Measurements from ENCODE around the gene SH3BGRL2.

The SH3BGRL2 gene

GRCh38 chr6:79589701-79590100, 41.4 kb upstream of the SH3BGRL2 start:
- CTCF ChIA-PET: interaction anchor here (0.6 kb wide), 1 partner anchor 107 kb away, joined by 4 read pairs; no protein-coding TSS in a partner anchor
- Histone ChIP-seq H3K27ac (ENCODE audit: extremely low read depth, low read depth, low read length) (no peak overlapping the region), H3K4me3 (ENCODE audit: low read depth, low read length) (no peak overlapping the region), H3K9me3 (ENCODE audit: control insufficient read depth, insufficient read depth, low read depth, low read length) (no peaks in the 10 kb centered on the region), H3K36me3 (ENCODE audit: control insufficient read depth in 2 of 2, insufficient read depth in 1 of 2, low read length in 2 of 2) (no peaks in the 10 kb centered on the region), H3K4me1 (ENCODE audit: control insufficient read depth, insufficient read depth, low read length) (no peaks in the 10 kb centered on the region)
- TF ChIP-seq ZNF324 (tag by site-specific recombination; IDR thresholded peaks at IDR 0.05) (no peak), SP7 (tag by site-specific recombination; IDR thresholded peaks at IDR 0.05) (no peak), ZNF548 (tag by site-specific recombination; IDR thresholded peaks at IDR 0.05) (no peak), ZNF501 (tag by site-specific recombination; IDR thresholded peaks at IDR 0.05) (no peak), ZNF626 (tag by site-specific recombination; IDR thresholded peaks at IDR 0.05) (no peak), ZNF660 (tag by site-specific recombination; IDR thresholded peaks at IDR 0.05) (no peak), AEBP2 (tag by site-specific recombination; IDR thresholded peaks at IDR 0.05; ENCODE audit: borderline replicate concordance) (no peak), ZXDB (tag by site-specific recombination; IDR thresholded peaks at IDR 0.05) (no peak), GLIS2 (tag by site-specific recombination; IDR thresholded peaks at IDR 0.05) (no peak), ZNF223 (tag by site-specific recombination; IDR thresholded peaks at IDR 0.05) (no peak), ZNF747 (tag by site-specific recombination; IDR thresholded peaks at IDR 0.05) (no peak), ZBTB48 (tag by site-specific recombination; IDR thresholded peaks at IDR 0.05) (no peak)
- TF ChIP-seq, protein P1, sequence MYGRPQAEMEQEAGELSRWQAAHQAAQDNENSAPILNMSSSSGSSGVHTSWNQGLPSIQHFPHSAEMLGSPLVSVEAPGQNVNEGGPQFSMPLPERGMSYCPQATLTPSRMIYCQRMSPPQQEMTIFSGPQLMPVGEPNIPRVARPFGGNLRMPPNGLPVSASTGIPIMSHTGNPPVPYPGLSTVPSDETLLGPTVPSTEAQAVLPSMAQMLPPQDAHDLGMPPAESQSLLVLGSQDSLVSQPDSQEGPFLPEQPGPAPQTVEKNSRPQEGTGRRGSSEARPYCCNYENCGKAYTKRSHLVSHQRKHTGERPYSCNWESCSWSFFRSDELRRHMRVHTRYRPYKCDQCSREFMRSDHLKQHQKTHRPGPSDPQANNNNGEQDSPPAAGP (tag by site-specific recombination; IDR thresholded peaks at IDR 0.05): no peak
- POLR2A ChIA-PET: no interaction called here

DNA sequence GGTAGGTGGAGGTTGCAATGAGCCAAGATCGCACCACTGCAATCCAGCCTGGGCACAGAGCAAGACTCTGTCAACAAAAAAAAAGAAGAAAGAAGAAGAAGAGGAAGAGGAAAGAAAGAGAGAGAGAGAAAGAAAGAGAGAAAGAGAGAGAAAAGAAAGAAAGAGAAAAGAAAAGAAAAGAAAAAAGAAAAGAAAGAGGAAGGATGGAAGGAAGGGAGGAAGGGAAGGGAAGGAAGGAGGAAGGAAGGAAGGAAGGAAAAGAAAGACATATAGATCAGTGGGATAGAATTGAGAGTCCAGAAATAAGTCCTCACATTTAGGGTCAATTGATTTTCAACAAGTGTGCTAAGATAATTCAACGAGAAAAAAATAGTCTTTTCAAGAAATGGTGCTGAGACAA, 34.0 kb upstream of the SH3BGRL2 start:
- Histone ChIP-seq H3K9me3 (ENCODE audit: control insufficient read depth, insufficient read depth, low read depth, low read length) (no peaks in the 10 kb centered on the region), H3K4me1 (ENCODE audit: control insufficient read depth, insufficient read depth, low read length) (peaks cover 14% of the 10 kb centered on the region), H3K36me3 (ENCODE audit: control insufficient read depth in 2 of 2, insufficient read depth in 1 of 2, low read length in 2 of 2) (no peaks in the 10 kb centered on the region), H3K4me3 (ENCODE audit: low read depth, low read length) (no peak overlapping the region), H3K27ac (ENCODE audit: extremely low read depth, low read depth, low read length) (no peak overlapping the region)
- ChIA-PET CTCF (no interaction called here), POLR2A (no interaction called here)
- TF ChIP-seq SETDB1 (IDR thresholded peaks at IDR 0.05; ENCODE audit: insufficient read length, low read length): no peak
- TF ChIP-seq ZNF366 (tag by site-specific recombination; conservative IDR thresholded peaks at IDR 0.05): peak; percentile 58; the same call in 1 of the 2 replicates
- TF ChIP-seq PRDM1 (tag by site-specific recombination; IDR thresholded peaks at IDR 0.05): peak; percentile 15; the same call in 1 of the 2 replicates
- no peak for TF ChIP-seq ZNF433 (tag by site-specific recombination; IDR thresholded peaks at IDR 0.05; ENCODE audit: low read depth)

DNA sequence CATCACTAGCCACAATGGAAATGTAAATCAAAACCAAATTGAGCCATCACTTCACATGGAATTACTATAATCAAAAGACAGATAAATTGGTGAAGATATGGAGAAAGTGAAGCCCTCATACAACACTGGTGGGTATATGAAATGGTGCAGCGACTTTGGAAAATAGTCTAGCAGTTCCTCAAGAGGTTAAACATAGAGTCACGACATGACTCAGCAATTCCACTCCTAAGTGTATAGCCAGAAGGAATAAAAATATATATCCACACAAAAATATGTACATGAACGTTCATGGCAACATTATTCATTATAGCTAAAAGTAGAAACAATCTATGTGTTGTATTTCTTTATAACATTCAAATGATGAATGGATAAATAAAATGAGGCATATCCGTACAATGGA, 33.1 kb upstream of the SH3BGRL2 start:
- Histone ChIP-seq H3K36me3 (ENCODE audit: control insufficient read depth in 2 of 2, insufficient read depth in 1 of 2, low read length in 2 of 2) (no peaks in the 10 kb centered on the region), H3K27ac (ENCODE audit: extremely low read depth, low read depth, low read length) (no peak overlapping the region), H3K4me3 (ENCODE audit: low read depth, low read length) (no peak overlapping the region), H3K9me3 (ENCODE audit: control insufficient read depth, insufficient read depth, low read depth, low read length) (no peaks in the 10 kb centered on the region), H3K4me1 (ENCODE audit: control insufficient read depth, insufficient read depth, low read length) (peaks cover 19% of the 10 kb centered on the region)
- ChIA-PET POLR2A (no interaction called here), CTCF (no interaction called here)
- TF ChIP-seq HOXD13 (CRISPR knock-in tag; IDR thresholded peaks at IDR 0.05; ENCODE audit: borderline replicate concordance): no peak
- TF ChIP-seq ZNF140 (tag by site-specific recombination; IDR thresholded peaks at IDR 0.05): 0 out of 2 replicates have a peak, but pooled peaks have one; percentile 10
